ENCODE data around the gene MGAT1. TPM values are rescaled to one million over a fixed set of nuclear protein-coding genes. Genes with fewer than 3 reads are reported as not detected.

Gene MGAT1
- total and polyA plus RNA-seq, 2 of the 8 experiments (the other 6 are each of a cell fraction or from before 2014, with no cell fraction given) = 66.8 to 77.0 TPM

- WGBS, 2 experiments (ENCODE audit: extremely low coverage in 1 of 2, insufficient coverage in 1 of 2, insufficient read length in 1 of 2, insufficient replicate concordance in 2 of 2, low coverage in 1 of 2, low lambda C conversion rate in 2 of 2, missing lambda C conversion rate in 1 of 2) = 25 to 100% methylated on average over 1 to 13 of the region's 40 CpGs
- Histone ChIP-seq H2AFZ (ENCODE audit: low read length) (no peak overlapping the region), H3K14ac (ENCODE audit: insufficient read length) (no peak overlapping the region), H3K27me3 (replicated peaks in 1 of 4; ENCODE audit: control insufficient read depth in 3 of 4, extremely low read depth in 1 of 4, insufficient read depth in 3 of 4, low read length in 3 of 4) (no peaks in the 10 kb centered on the region; a peak in 1 of 7 replicates), H3K36me3 (ENCODE audit: control insufficient read depth in 2 of 4, insufficient read depth in 4 of 4, low read length in 3 of 4) (no peaks in the 10 kb centered on the region), H3K9ac (replicated peaks in 1 of 4; ENCODE audit: extremely low read depth in 1 of 4, low read depth in 3 of 4, low read length in 3 of 4) (peak overlapping the region; percentile 39 to 65 (median 55); a peak in 6 of 7 replicates), H3K18ac (ENCODE audit: extremely low read depth, low read length) (peak overlapping the region; percentile 51; the same call in 1 of the 2 replicates), H3K23me2 (ENCODE audit: low read depth, low read length) (peaks cover 5% of the 10 kb centered on the region; the same call in 1 of the 2 replicates), H2BK12ac (ENCODE audit: low read depth, low read length) (no peak overlapping the region; the same call in 1 of the 2 replicates), H3K56ac (replicated peaks; ENCODE audit: insufficient read length, low read depth, low read length) (no peak overlapping the region), H2AK5ac (ENCODE audit: low read depth, low read length) (no peak overlapping the region), H4K91ac (replicated peaks; ENCODE audit: insufficient read length, low read length) (no peak overlapping the region), H3K9me3 (ENCODE audit: insufficient read depth in 2 of 2, low read depth in 1 of 2, low read length in 1 of 2) (no peaks in the 10 kb centered on the region), H3K4ac (replicated peaks; ENCODE audit: insufficient read length, low read depth, low read length) (peak overlapping the region; percentile 9), H3K4me1 (replicated peaks in 1 of 4; ENCODE audit: control insufficient read depth in 3 of 4, insufficient read depth in 4 of 4, low read length in 3 of 4) (peaks cover 3 to 26% (median 10%) of the 10 kb centered on the region in 4 experiments; a peak in 6 of 7 replicates), H3K79me2 (ENCODE audit: control insufficient read depth in 1 of 2, insufficient read depth in 2 of 2, low read length in 2 of 2) (peaks cover 10 to 34% of the 10 kb centered on the region in 2 experiments), H2BK120ac (replicated peaks; ENCODE audit: low read depth, low read length) (no peak overlapping the region), H4K5ac (ENCODE audit: insufficient read length, low read depth, low read length) (peak overlapping the region; percentile 72), H2BK5ac (ENCODE audit: low read depth, low read length) (peak overlapping the region; percentile 98), H3K4me2 (ENCODE audit: insufficient read depth in 1 of 2, low read depth in 2 of 2, low read length in 2 of 2) (peak overlapping the region; percentile 71 to 74), H4K8ac (ENCODE audit: extremely low read depth, insufficient read depth, low read length) (no peak overlapping the region), H3K27ac (ENCODE audit: low read depth, low read length) (peak overlapping the region; percentile 96; the same call in 1 of the 2 replicates), H3K4me3 (ENCODE audit: extremely low read depth in 1 of 4, insufficient read depth in 2 of 4, low read depth in 3 of 4, low read length in 4 of 4) (peak overlapping the region; percentile 53 to 79 (median 69)), H3K23ac (ENCODE audit: insufficient read length) (no peak overlapping the region), H2BK15ac (ENCODE audit: low read length) (no peak overlapping the region), H3K79me1 (ENCODE audit: low read depth, low read length) (peaks cover 11% of the 10 kb centered on the region), H4K20me1 (replicated peaks in 1 of 2; ENCODE audit: control insufficient read depth in 1 of 2, insufficient read depth in 2 of 2, low read length in 2 of 2) (no peaks in the 10 kb centered on the region), H2BK20ac (ENCODE audit: low read length) (no peak overlapping the region)
- no peak for DNase-seq (ENCODE audit: low read depth in 1 of 2, low spot score in 2 of 2)
- POLR2A ChIA-PET (ENCODE audit: partially characterized antibody) = interaction anchor here (1.0 to 4.0 kb wide), 7 partner anchors 8 to 51 kb away, joined by 4 to 21 read pairs (median 6); partner anchors contain the start of gene ZFP62
- CTCF ChIA-PET (ENCODE audit: partially characterized antibody) = no interaction called here
- FAIRE-seq = no peak
- peak; percentile 33 for TF ChIP-seq KDM4A (IDR thresholded peaks at IDR 0.05; ENCODE audit: low read depth, low read length, severe bottlenecking)
- TF ChIP-seq KDM1A (IDR thresholded peaks at IDR 0.05; ENCODE audit: borderline replicate concordance, low read length) = no peak
- TF ChIP-seq GABPA (IDR thresholded peaks at IDR 0.05; ENCODE audit: borderline replicate concordance, insufficient read depth, low read length) = no peak
- no peak for TF ChIP-seq EP300 (IDR thresholded peaks at IDR 0.05; ENCODE audit: borderline replicate concordance in 1 of 2, low read depth in 2 of 2, low read length in 2 of 2)
- no peak for TF ChIP-seq MAFK (IDR thresholded peaks at IDR 0.05; ENCODE audit: low read depth, low read length)
- TF ChIP-seq ATF3 (IDR thresholded peaks at IDR 0.05; ENCODE audit: insufficient read depth, low read depth, low read length) = 0 out of 2 replicates have a peak, but pooled peaks have one; percentile 8
- no peak for TF ChIP-seq SP2 (IDR thresholded peaks at IDR 0.05; ENCODE audit: low read length)
- TF ChIP-seq BRCA1 (IDR thresholded peaks at IDR 0.05; ENCODE audit: low read depth, low read length) = no peak
- no peak for TF ChIP-seq BCL11A (IDR thresholded peaks at IDR 0.05; ENCODE audit: low read depth in 2 of 2, low read length in 2 of 2)
- TF ChIP-seq SP1 (IDR thresholded peaks at IDR 0.05; ENCODE audit: low read depth, low read length) = peak; percentile 70
Measured at GRCh38 chr5:180809403-180810209, 7.0 kb upstream of the MGAT1 start.
